HCT116 (cell line): ENCODE results near the gene MEF2B. TPM values are rescaled to one million over a fixed set of nuclear protein-coding genes. Genes with fewer than 3 reads are reported as not detected.
A peak's percentile ranks its signal among the peaks of the same experiment; 100 is the strongest.

Experiments used
- ATAC-seq: fragments of 200-7000 bp; cut with Tn5 transposase; 2 replicates; pipeline ENCODE4 v1.9.1; 2020; ENCODE audit warnings: mild to moderate bottlenecking, moderate library complexity
- BruUV-seq: library from RNA; stranded (reverse); fragments of 400-500 nt; replicated peaks from 2 replicates; lab custom pipeline; 2021; lab: Mats Ljungman, UMichigan
- CTCF ChIA-PET: fragments of 300-600 bp; sonication (Branson Sonifier 250); formaldehyde crosslinking; loops from one replicate; lab custom pipeline; 2021; ENCODE audit warnings: antibody characterized with exemption; lab: Charles Lee
- POLR2A ChIA-PET: fragments of 300-600, 350-600 bp; sonication (Branson Sonifier 250); formaldehyde crosslinking; loops from one replicate; lab custom pipeline; 2021; ENCODE audit warnings: antibody characterized with exemption; lab: Charles Lee
- RAD21 ChIA-PET, 2 experiments: fragments of 300-600 bp; sonication (Branson Sonifier 250); formaldehyde crosslinking; loops; one replicate each; lab custom pipeline; 2023; ENCODE audit warnings: low total read pairs in 2 of 2; ENCODE audit not compliant: uncharacterized antibody in 2 of 2, unreplicated experiment in 2 of 2, low non-redundant PET in 1 of 2; lab: Charles Lee
- DNase-seq: peaks from one replicate; pipeline ENCODE4 v3.0.0-alpha.2; 2010; ENCODE audit warnings: low read depth, low spot score
- H2AFZ ChIP-seq: fragments of 200-600 bp; shearing (Covaris generic), sonication (generic); 2 replicates; pipeline ENCODE4 v1.6.1; 2017; ENCODE audit warnings: low read depth, mixed run types, mixed read lengths, antibody characterized with exemption, low read length; ENCODE audit not compliant: poor library complexity, severe bottlenecking
- H3K27ac ChIP-seq: 2 replicates; pipeline ENCODE4 v1.5.1; 2012; ENCODE audit warnings: low read depth, low read length
- H3K27me3 ChIP-seq: fragments of 200-600 bp; sonication (generic); 2 replicates; pipeline ENCODE4 v1.6.1; 2016; ENCODE audit warnings: mixed run types, low read length, mixed read lengths; ENCODE audit not compliant: insufficient read depth
- H3K36me3 ChIP-seq, 2 experiments: fragments of 200-500 bp in 1 of 2; fragments of 200-600 bp in 1 of 2; sonication (Bioruptor generic) in 1 of 2; sonication (generic) in 1 of 2; 2 replicates each; pipeline versions ENCODE4 v1.5.1 to v1.6.1; 2014 to 2016; ENCODE audit warnings: low read length in 2 of 2, inconsistent platforms in 1 of 2, mixed read lengths in 1 of 2, mixed run types in 1 of 2; ENCODE audit not compliant: insufficient read depth in 2 of 2, control insufficient read depth in 1 of 2
- H3K4me1 ChIP-seq, 2 experiments: fragments of 200-600 bp in 1 of 2; sonication (generic) in 1 of 2; 2 replicates each; pipeline versions ENCODE4 v1.5.1 to v1.6.1; 2012 to 2017; ENCODE audit warnings: low read length in 2 of 2, inconsistent platforms in 1 of 2, mild to moderate bottlenecking in 1 of 2, mixed read lengths in 1 of 2, mixed run types in 1 of 2, moderate library complexity in 1 of 2; ENCODE audit not compliant: insufficient read depth in 2 of 2, control insufficient read depth in 1 of 2
- H3K4me2 ChIP-seq: fragments of 200-600 bp; sonication (generic); 2 replicates; pipeline ENCODE4 v1.6.1; 2017; ENCODE audit warnings: mixed run types, low read length, mixed read lengths
- H3K4me3 ChIP-seq, 2 experiments: fragments of 200-600 bp in 1 of 2; sonication (generic) in 1 of 2; replicated peaks in 1 of 2; 2 replicates each; pipeline ENCODE4 v1.5.1; 2011 to 2016; ENCODE audit warnings: low read length in 2 of 2, control low read depth in 1 of 2, low read depth in 1 of 2, mild to moderate bottlenecking in 1 of 2, mixed read lengths in 1 of 2, mixed run types in 1 of 2
- H3K79me2 ChIP-seq: fragments of 200-600 bp; sonication (generic); 2 replicates; pipeline ENCODE4 v1.6.1; 2017; ENCODE audit warnings: mild to moderate bottlenecking, mixed run types, low read length, moderate library complexity, mixed read lengths; ENCODE audit not compliant: insufficient read depth
- H3K9ac ChIP-seq: fragments of 200-600 bp; sonication (generic); 2 replicates; pipeline ENCODE4 v1.6.1; 2016; ENCODE audit warnings: low read length, mixed read lengths
- H3K9me2 ChIP-seq: fragments of 200-600 bp; sonication (generic), shearing (Covaris generic); 2 replicates; pipeline ENCODE4 v1.6.1; 2017; ENCODE audit warnings: mixed run types, mild to moderate bottlenecking, moderate library complexity; ENCODE audit not compliant: insufficient read depth
- H3K9me3 ChIP-seq, 2 experiments: fragments of 200-500 bp in 1 of 2; fragments of 200-600 bp in 1 of 2; sonication (Bioruptor generic) in 1 of 2; sonication (generic) in 1 of 2; 2 replicates each; pipeline ENCODE4 v1.6.1; 2014 to 2017; ENCODE audit warnings: low read length in 2 of 2, mixed read lengths in 2 of 2, inconsistent platforms in 1 of 2, low read depth in 1 of 2, mild to moderate bottlenecking in 1 of 2, mixed run types in 1 of 2, moderate library complexity in 1 of 2; ENCODE audit not compliant: control insufficient read depth in 1 of 2, insufficient read depth in 1 of 2
- H4K20me1 ChIP-seq: fragments of 200-600 bp; sonication (generic), shearing (Covaris generic); 2 replicates; pipeline ENCODE4 v1.6.1; 2017; ENCODE audit warnings: mixed run types, mild to moderate bottlenecking, moderate library complexity; ENCODE audit not compliant: insufficient read depth
- ATF3 ChIP-seq: IDR thresholded peaks from 2 replicates; pipeline ENCODE4 v1.6.1; 2012
- CEBPB ChIP-seq: IDR thresholded peaks from 2 replicates; pipeline ENCODE4 v1.6.1; 2012; ENCODE audit warnings: low read depth
- EGR1 ChIP-seq: IDR thresholded peaks from 2 replicates; pipeline ENCODE4 v1.6.1; 2012; ENCODE audit warnings: low read depth
- EZH2phosphoT487 ChIP-seq: fragments of 200-600 bp; IDR thresholded peaks from 2 replicates; pipeline ENCODE4 v1.6.1; 2018; ENCODE audit warnings: antibody characterized with exemption, borderline replicate concordance
- MAX ChIP-seq: IDR thresholded peaks from 2 replicates; pipeline ENCODE4 v1.6.1; 2012
- POLR2AphosphoS5 ChIP-seq: IDR thresholded peaks from 2 replicates; pipeline ENCODE4 v1.6.1; 2011; ENCODE audit warnings: mild to moderate bottlenecking, low read depth, low read length, moderate library complexity
- RAD21 ChIP-seq: IDR thresholded peaks from 2 replicates; pipeline ENCODE4 v1.6.1; 2012; ENCODE audit warnings: low read depth, mild to moderate bottlenecking
- SP1 ChIP-seq: IDR thresholded peaks from 2 replicates; pipeline ENCODE4 v1.6.1; 2012; ENCODE audit warnings: low read depth
- TCF7L2 ChIP-seq: IDR thresholded peaks from 2 replicates; pipeline ENCODE4 v1.7.0; 2011; ENCODE audit warnings: borderline replicate concordance, inconsistent platforms; ENCODE audit not compliant: insufficient read depth, insufficient read length; ENCODE audit errors: extremely low read depth
- YY1 ChIP-seq: IDR thresholded peaks from 2 replicates; pipeline ENCODE4 v1.6.1; 2011; ENCODE audit warnings: low read length, low read depth, moderate library complexity, mild to moderate bottlenecking; ENCODE audit not compliant: insufficient replicate concordance; ENCODE audit errors: extremely low read depth
- ZBTB33 ChIP-seq: IDR thresholded peaks from 2 replicates; pipeline ENCODE4 v1.6.1; 2011; ENCODE audit warnings: mild to moderate bottlenecking, low read length, moderate library complexity; ENCODE audit not compliant: insufficient replicate concordance; ENCODE audit errors: extremely low read depth
- ZFX ChIP-seq: fragments of 450-650 bp; IDR thresholded peaks from 2 replicates; pipeline ENCODE4 v1.6.1; 2017
- intact Hi-C: fragments of 100-400 bp; cut with micrococcal nuclease; formaldehyde crosslinking; loops from 2 replicates; pipeline ENCODE4 v1.10.0; 2022
- total RNA-seq: library from RNA; stranded (reverse); gene quantifications from one replicate; pipeline ENCODE4 v1.2.1, GENCODE V29; 2021; ENCODE audit not compliant: unreplicated experiment

The MEF2B gene
- total RNA-seq, 1 experiment from 2014 or later = 7.9 TPM

- Histone ChIP-seq H3K27ac (no peak overlapping the region), H3K27me3 (no peaks in the 10 kb centered on the region), H3K79me2 (no peaks in the 10 kb centered on the region), H3K4me2 (no peak overlapping the region), H2AFZ (no peak overlapping the region), H3K4me3 (no peak overlapping the region), H3K9ac (no peak overlapping the region), H3K36me3 (no peaks in the 10 kb centered on the region), H3K9me2 (no peaks in the 10 kb centered on the region), H3K9me3 (no peaks in the 10 kb centered on the region), H3K4me1 (peaks cover 64 to 93% of the 10 kb centered on the region in 2 experiments), H4K20me1 (no peaks in the 10 kb centered on the region)
- DNase-seq (no peak), ATAC-seq (no peak)
- intact Hi-C loops = no loop called here
- ChIA-PET POLR2A (interaction anchor here (0.6 kb wide), 1 partner anchor 56 kb away, joined by 3 read pairs; no protein-coding TSS in a partner anchor), CTCF (no interaction called here), RAD21 (no interaction called here)
- no TSS peak for BruUV-seq
- TF ChIP-seq ZFX = no peak
- no peak for TF ChIP-seq YY1
- TF ChIP-seq SP1 = no peak
- TF ChIP-seq RAD21 = no peak
- TF ChIP-seq CEBPB = no peak
- no peak for TF ChIP-seq MAX
- no peak for TF ChIP-seq ATF3
These were observed 68.5 kb downstream of the MEF2B start for GRCh38 chr19:19101540-19101939.

- Histone ChIP-seq H3K4me1 (peaks cover 61 to 94% of the 10 kb centered on the region in 2 experiments), H3K27ac (peak overlapping the region; percentile 6), H2AFZ (no peak overlapping the region), H4K20me1 (no peaks in the 10 kb centered on the region), H3K9me2 (no peaks in the 10 kb centered on the region), H3K9ac (peak overlapping the region; percentile 55), H3K9me3 (no peaks in the 10 kb centered on the region), H3K36me3 (no peaks in the 10 kb centered on the region), H3K4me2 (peak overlapping the region; percentile 65), H3K79me2 (no peaks in the 10 kb centered on the region), H3K27me3 (no peaks in the 10 kb centered on the region), H3K4me3 (no peak overlapping the region)
- intact Hi-C loops = loop anchor here (2.0 kb wide), 1 partner anchor 36 kb away; the partner anchor contains the start of gene SLC25A42
- ChIA-PET RAD21 (interaction anchor here in 1 of 2 experiments (1.0 kb wide), 1 partner anchor 36 kb away, joined by 3 read pairs; no protein-coding TSS in a partner anchor), POLR2A (no interaction called here), CTCF (no interaction called here)
- no peak for DNase-seq
- ATAC-seq = no peak
- no TSS peak for BruUV-seq
- TF ChIP-seq ZFX (no peak), RAD21 (no peak), ZBTB33 (no peak), CEBPB (no peak), EZH2phosphoT487 (no peak), EGR1 (no peak), ATF3 (no peak), POLR2AphosphoS5 (no peak), TCF7L2 (no peak)
These were observed 71.1 kb downstream of the MEF2B start for GRCh38 chr19:19098703-19099632.
